ENCODE data around the gene GSTA3. TPM values are rescaled to one million over a fixed set of nuclear protein-coding genes. Genes with fewer than 3 reads are reported as not detected.
"Not testable (repeated sequence)": the region's sequence is repeated elsewhere in the genome, so short reads cannot be mapped to it uniquely, and the experiment has no call there.

GSTA3 gene
- total RNA-seq, 4 donors from 2014 or later: not detected

DNA sequence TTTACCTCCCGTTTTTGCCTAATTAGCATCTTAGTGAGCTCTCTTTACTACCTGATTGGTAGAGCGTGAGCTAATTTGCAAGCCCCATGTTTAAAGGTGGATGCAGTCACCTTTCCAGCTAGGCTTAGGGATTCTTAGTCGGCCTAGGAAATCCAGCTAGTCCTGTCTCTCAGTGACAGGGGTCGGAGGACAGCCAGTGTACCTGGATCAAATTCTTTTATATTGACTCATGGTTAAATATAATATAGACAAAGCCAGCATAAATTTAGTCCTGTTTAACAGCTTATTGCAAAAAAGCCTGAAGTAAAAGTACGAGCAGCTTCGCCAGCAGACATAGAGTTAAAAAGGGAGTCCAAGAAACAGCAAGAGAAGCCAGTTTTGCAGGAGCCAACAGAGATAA, 12.2 kb upstream of the GSTA3 start:
- Histone ChIP-seq H3K4me3 (no peak overlapping the region), H3K27ac (replicated peaks in 1 of 4) (no peak overlapping the region), H3K4me1 (peaks cover 0 to 19% (median 10%) of the 10 kb centered on the region in 4 donors), H3K27me3 (no peaks in the 10 kb centered on the region), H3K36me3 (no peaks in the 10 kb centered on the region), H3K9me3 (no peaks in the 10 kb centered on the region)
- TF ChIP-seq POLR2A (IDR thresholded peaks at IDR 0.05; ENCODE audit: low read depth): no peak
- WGBS: 93% methylated on average over 6 of the region's 6 CpGs
- DNase-seq (ENCODE audit: extremely low spot score): no peak
- intact Hi-C loops (cut with DNase I): no loop called here

DNA sequence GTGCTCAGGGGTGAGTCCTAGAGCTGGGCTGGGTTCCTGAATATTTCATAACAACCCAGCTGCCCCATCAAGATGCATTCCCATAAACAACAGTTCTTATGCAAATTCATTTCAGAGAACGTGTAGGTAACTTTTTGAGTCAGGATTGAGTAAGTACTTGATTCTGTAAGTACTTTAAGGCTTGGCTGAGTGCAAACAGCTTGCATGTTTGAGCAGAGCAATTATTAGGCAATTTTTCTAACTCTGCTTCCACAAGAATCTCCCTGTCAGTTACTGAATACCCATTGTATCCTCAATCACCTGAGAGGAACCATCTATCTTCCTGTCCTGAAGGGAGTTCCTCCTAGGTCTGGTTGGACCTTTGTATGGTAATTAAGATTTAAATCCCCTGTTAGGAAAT, 10.0 kb upstream of the GSTA3 start:
- intact Hi-C loops (cut with DNase I); H3K9me3 ChIP-seq; H3K36me3 ChIP-seq; H3K27me3 ChIP-seq; H3K27ac ChIP-seq (replicated peaks in 1 of 4); DNase-seq (ENCODE audit: extremely low spot score); H3K4me3 ChIP-seq: not testable (repeated sequence)
- peaks cover 0 to 19% (median 10%) of the 10 kb centered on the region in 4 donors for H3K4me1 ChIP-seq
- 29% methylated on average over 1 of the region's 1 CpG for WGBS

DNA sequence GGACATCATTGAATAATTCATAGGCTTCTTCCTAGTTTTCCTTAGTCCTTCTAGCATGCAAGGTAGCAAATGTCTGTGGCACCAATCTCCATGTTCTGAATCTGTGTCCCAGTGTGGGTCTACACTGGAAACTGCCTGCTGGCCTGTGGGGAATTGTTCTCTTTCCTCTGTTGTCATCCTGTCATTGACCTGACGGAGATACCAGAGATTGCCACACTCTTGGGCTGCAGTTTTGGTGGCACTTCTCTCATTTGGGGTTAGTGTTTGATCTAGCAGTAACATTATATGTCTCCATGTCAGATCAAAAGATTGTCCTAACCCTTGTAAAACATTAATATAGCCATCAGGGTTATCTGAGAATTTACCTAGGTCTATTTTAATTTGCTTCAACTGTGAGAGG, 9.3 kb upstream of the GSTA3 start:
- H3K9me3 ChIP-seq; intact Hi-C loops (cut with DNase I); H3K36me3 ChIP-seq; H3K4me3 ChIP-seq; DNase-seq (ENCODE audit: extremely low spot score); H3K27ac ChIP-seq (replicated peaks in 1 of 4); H3K27me3 ChIP-seq: not testable (repeated sequence)
- 63% methylated on average over 1 of the region's 1 CpG for WGBS
- H3K4me1 ChIP-seq: peaks cover 0 to 19% (median 10%) of the 10 kb centered on the region in 4 donors

DNA sequence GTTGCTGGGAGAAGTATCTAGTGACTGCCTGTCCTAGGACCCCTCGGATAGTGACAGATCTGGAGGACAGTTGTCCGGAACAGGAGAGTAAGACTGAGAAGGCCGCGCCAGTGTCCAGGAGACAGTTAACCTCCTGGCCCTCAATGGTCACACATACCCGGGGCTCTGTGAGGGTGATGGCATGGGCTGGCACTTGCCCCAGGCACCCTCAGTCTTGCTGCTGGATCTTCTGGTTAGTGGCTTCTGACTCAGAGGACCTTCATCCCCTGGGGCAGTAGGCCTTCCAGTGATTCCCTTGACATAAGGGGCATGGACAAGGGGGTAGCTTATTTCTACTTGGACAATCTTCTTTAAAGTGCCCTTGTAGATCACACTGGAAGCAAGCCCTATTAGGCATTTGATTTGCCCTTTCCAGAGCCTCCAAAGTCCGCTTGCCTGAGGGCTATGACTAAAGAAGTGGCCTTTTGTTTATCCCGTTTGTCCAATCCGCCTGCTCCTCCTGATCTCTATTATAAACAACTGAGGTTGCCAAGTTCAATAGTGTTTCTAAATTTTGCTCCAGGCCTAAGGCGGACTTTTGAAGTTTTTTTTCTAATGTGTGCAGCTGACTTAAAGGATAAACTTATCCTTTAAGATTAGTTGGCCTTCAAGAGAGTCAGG, 8.7 kb upstream of the GSTA3 start:
- intact Hi-C loops (cut with DNase I); H3K36me3 ChIP-seq; H3K9me3 ChIP-seq; DNase-seq (ENCODE audit: extremely low spot score); H3K27ac ChIP-seq (replicated peaks in 1 of 4); H3K27me3 ChIP-seq; H3K4me3 ChIP-seq: not testable (repeated sequence)
- peaks cover 0 to 19% (median 10%) of the 10 kb centered on the region in 4 donors for H3K4me1 ChIP-seq
- 52% methylated on average over 9 of the region's 9 CpGs for WGBS

DNA sequence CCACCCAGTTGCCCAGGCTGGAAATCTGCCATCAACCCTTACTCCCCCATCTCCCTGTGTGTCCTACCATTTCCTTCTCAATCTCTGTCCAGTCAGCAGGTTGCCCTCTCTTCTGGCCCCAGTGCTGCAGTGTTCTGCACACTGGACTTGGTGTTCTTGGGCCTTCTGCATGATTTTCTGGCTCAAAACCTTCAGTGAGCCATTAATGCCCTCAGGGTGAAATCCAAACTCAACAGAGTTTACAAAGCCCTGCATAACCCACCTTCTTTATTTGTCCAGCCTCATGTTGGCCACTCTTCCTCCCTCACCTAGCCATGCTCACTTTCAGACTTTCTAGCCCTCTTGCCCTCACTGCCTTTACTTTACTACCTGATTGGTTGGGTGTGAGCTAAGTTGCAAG, 5.0 kb upstream of the GSTA3 start:
- Histone ChIP-seq H3K27ac (replicated peaks in 1 of 4) (no peak overlapping the region), H3K4me1 (peaks cover 0 to 19% (median 10%) of the 10 kb centered on the region in 4 donors), H3K9me3 (no peaks in the 10 kb centered on the region), H3K27me3 (no peaks in the 10 kb centered on the region), H3K36me3 (no peaks in the 10 kb centered on the region), H3K4me3 (no peak overlapping the region)
- DNase-seq (ENCODE audit: extremely low spot score): no peak
- intact Hi-C loops (cut with DNase I): no loop called here
- TF ChIP-seq, protein P1, sequence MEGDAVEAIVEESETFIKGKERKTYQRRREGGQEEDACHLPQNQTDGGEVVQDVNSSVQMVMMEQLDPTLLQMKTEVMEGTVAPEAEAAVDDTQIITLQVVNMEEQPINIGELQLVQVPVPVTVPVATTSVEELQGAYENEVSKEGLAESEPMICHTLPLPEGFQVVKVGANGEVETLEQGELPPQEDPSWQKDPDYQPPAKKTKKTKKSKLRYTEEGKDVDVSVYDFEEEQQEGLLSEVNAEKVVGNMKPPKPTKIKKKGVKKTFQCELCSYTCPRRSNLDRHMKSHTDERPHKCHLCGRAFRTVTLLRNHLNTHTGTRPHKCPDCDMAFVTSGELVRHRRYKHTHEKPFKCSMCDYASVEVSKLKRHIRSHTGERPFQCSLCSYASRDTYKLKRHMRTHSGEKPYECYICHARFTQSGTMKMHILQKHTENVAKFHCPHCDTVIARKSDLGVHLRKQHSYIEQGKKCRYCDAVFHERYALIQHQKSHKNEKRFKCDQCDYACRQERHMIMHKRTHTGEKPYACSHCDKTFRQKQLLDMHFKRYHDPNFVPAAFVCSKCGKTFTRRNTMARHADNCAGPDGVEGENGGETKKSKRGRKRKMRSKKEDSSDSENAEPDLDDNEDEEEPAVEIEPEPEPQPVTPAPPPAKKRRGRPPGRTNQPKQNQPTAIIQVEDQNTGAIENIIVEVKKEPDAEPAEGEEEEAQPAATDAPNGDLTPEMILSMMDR (IDR thresholded peaks at IDR 0.05): no peak
- TF ChIP-seq POLR2AphosphoS5 (IDR thresholded peaks at IDR 0.05) (no peak), EP300 (IDR thresholded peaks at IDR 0.05) (no peak), POLR2A (IDR thresholded peaks at IDR 0.05; ENCODE audit: low read depth) (no peak)

DNA sequence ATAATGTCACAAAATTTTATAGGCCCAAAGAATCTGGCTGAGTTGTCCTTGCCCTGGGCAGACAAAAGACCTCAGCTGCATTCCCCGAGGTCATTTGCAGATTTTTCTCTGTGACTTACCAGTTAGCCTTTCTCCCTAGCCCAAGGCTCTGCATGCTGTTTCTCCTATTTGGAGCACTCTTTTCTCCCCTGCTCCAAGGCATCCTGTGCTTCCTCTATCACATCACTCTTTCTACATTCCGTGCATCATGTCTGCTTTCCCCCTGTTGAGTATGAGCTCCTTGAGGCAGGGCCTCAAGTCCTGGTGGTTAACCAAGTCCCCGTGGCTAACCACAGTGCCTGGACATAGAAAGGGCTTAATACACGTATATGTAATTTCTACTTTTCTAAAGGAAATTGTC, 593 bp upstream of the GSTA3 start:
- H3K4me3 ChIP-seq: no peak overlapping the region
- intact Hi-C loops (cut with DNase I): no loop called here
- no peaks in the 10 kb centered on the region for H3K9me3 ChIP-seq
- H3K27ac ChIP-seq (replicated peaks in 1 of 4): no peak overlapping the region
- DNase-seq (ENCODE audit: extremely low spot score): no peak
- no peaks in the 10 kb centered on the region for H3K27me3 ChIP-seq
- TF ChIP-seq POLR2AphosphoS5 (IDR thresholded peaks at IDR 0.05): no peak
- no peaks in the 10 kb centered on the region for H3K4me1 ChIP-seq
- WGBS: 86% methylated on average over 4 of the region's 4 CpGs
- H3K36me3 ChIP-seq: no peaks in the 10 kb centered on the region

DNA sequence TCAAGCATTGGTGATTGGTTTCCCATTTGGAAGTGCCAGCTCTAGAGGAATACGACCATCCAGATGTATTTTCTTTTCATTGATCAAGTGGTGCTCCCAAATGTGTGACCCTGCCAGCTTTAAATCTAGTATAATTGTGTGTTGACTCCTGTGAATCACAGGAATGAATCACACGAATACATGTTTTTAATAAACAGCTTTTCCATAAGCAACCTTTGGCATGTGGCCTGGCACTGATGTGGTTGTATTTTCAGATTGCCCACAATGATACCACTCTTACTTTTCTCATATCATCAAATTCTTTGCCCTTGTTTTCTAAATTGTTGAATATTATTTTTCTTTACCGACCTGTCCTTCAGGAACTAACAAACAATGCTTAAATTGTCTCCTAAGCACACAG, 367 bp downstream of the GSTA3 start:
- intact Hi-C loops (cut with DNase I): no loop called here
- H3K27me3 ChIP-seq: no peaks in the 10 kb centered on the region
- H3K9me3 ChIP-seq: no peaks in the 10 kb centered on the region
- H3K4me1 ChIP-seq: no peaks in the 10 kb centered on the region
- DNase-seq (ENCODE audit: extremely low spot score): no peak
- no peak overlapping the region for H3K27ac ChIP-seq (replicated peaks in 1 of 4)
- H3K4me3 ChIP-seq: no peak overlapping the region
- TF ChIP-seq EP300 (IDR thresholded peaks at IDR 0.05): no peak
- TF ChIP-seq POLR2AphosphoS5 (IDR thresholded peaks at IDR 0.05): no peak
- TF ChIP-seq POLR2A (IDR thresholded peaks at IDR 0.05; ENCODE audit: low read depth): no peak
- TF ChIP-seq, protein P1 (IDR thresholded peaks at IDR 0.05): no peak
- H3K36me3 ChIP-seq: no peaks in the 10 kb centered on the region
- WGBS: 84% methylated on average over 3 of the region's 3 CpGs

Measured in esophagus muscularis mucosa (tissue), 4 donors.